HG03039 (cell line): ENCODE measurements around the gene DDX50.
A peak's percentile ranks its signal among the peaks of the same experiment; 100 is the strongest.
"Not testable (repeated sequence)": the region's sequence is repeated elsewhere in the genome, so short reads cannot be mapped to it uniquely, and the experiment has no call there.

Experiments used
- ATAC-seq: cut with Tn5 transposase; IDR thresholded peaks from one replicate; pipeline ENCODE4 v1.9.1; 2021; ENCODE audit warnings: mild to moderate bottlenecking, moderate library complexity; ENCODE audit not compliant: unreplicated experiment

DDX50 gene

GRCh38 chr10:68901105-68901927 lies at the start of gene DDX50:
DDX50 (plus strand) TSS chr10:68901315; CDS start chr10:68901385, 70 bp downstream.
- ATAC-seq = peak; percentile 96

GRCh38 chr10:68856352-68856751 lies 44.8 kb upstream of the DDX50 start:
- no peak for ATAC-seq

GRCh38 chr10:68857005-68857404 lies 44.1 kb upstream of the DDX50 start:
- ATAC-seq = no peak

GRCh38 chr10:68861253-68861652 lies 39.9 kb upstream of the DDX50 start:
- no peak for ATAC-seq

- ATAC-seq = no peak
Observed at GRCh38 chr10:68864611-68865010, 36.5 kb upstream of the DDX50 start.

GRCh38 chr10:68868173-68868572 lies 32.9 kb upstream of the DDX50 start:
- not testable (repeated sequence) for ATAC-seq

- no peak for ATAC-seq
Observed at GRCh38 chr10:68869623-68870022, 31.5 kb upstream of the DDX50 start.

GRCh38 chr10:68870061-68870460 lies 31.1 kb upstream of the DDX50 start:
- ATAC-seq = no peak

GRCh38 chr10:68870545-68871104 lies 30.5 kb upstream of the DDX50 start:
- no peak for ATAC-seq

GRCh38 chr10:68871105-68871711 lies 29.9 kb upstream of the DDX50 start:
- no peak for ATAC-seq

- ATAC-seq = no peak
Observed at GRCh38 chr10:68871731-68872342, 29.3 kb upstream of the DDX50 start.

- ATAC-seq = no peak
Observed at GRCh38 chr10:68876246-68877138, 24.6 kb upstream of the DDX50 start.

GRCh38 chr10:68877482-68878110 lies 23.5 kb upstream of the DDX50 start:
- ATAC-seq = no peak

- no peak for ATAC-seq
Observed at GRCh38 chr10:68878496-68878895, 22.6 kb upstream of the DDX50 start.

GRCh38 chr10:68879628-68880027 lies 21.5 kb upstream of the DDX50 start:
- ATAC-seq = no peak

GRCh38 chr10:68880181-68880580 lies 20.9 kb upstream of the DDX50 start:
- ATAC-seq = no peak

- no peak for ATAC-seq
Observed at GRCh38 chr10:68895041-68895440, 6.1 kb upstream of the DDX50 start.

GRCh38 chr10:68897336-68897741 lies 3.8 kb upstream of the DDX50 start:
- no peak for ATAC-seq

- ATAC-seq = no peak
Observed at GRCh38 chr10:68899186-68899745, 1.8 kb upstream of the DDX50 start.
